ENCODE results near the gene LAMP2. TPM values are rescaled to one million over a fixed set of nuclear protein-coding genes. Genes with fewer than 3 reads are reported as not detected.

The LAMP2 gene
- polyA plus RNA-seq, 1 donor: 167 TPM

GRCh38 chrX:120459309-120459708 is 9.8 kb downstream of the LAMP2 start:
- DNase-seq: no peak

GRCh38 chrX:120457766-120458180 is 11.3 kb downstream of the LAMP2 start:
- no peak for DNase-seq

GRCh38 chrX:120456973-120457372 is 12.1 kb downstream of the LAMP2 start:
- DNase-seq: no peak

- no peak for DNase-seq
Observed at GRCh38 chrX:120453985-120454384, 15.1 kb downstream of the LAMP2 start.

- no peak for DNase-seq
Observed at GRCh38 chrX:120452131-120452530, 17.0 kb downstream of the LAMP2 start.

GRCh38 chrX:120450163-120450562 is 18.9 kb downstream of the LAMP2 start:
- no peak for DNase-seq

- DNase-seq: no peak
Observed at GRCh38 chrX:120446498-120446897, 22.6 kb downstream of the LAMP2 start.

GRCh38 chrX:120439921-120440320 is 29.2 kb downstream of the LAMP2 start:
- peak; percentile 33 for DNase-seq

GRCh38 chrX:120429776-120430540 is 39.1 kb downstream of the LAMP2 start:
- no peak for DNase-seq

GRCh38 chrX:120428309-120428708 is 40.8 kb downstream of the LAMP2 start:
- DNase-seq: no peak

- no peak for DNase-seq
Observed at GRCh38 chrX:120426599-120426998, 42.5 kb downstream of the LAMP2 start.

GRCh38 chrX:120419463-120419862 is 49.6 kb downstream of the LAMP2 start:
- no peak for DNase-seq

- DNase-seq: no peak
Observed at GRCh38 chrX:120408168-120408567, 60.9 kb downstream of the LAMP2 start.

- no peak for DNase-seq
Observed at GRCh38 chrX:120406638-120407037, 62.5 kb downstream of the LAMP2 start.

GRCh38 chrX:120402369-120402768 is 66.7 kb downstream of the LAMP2 start:
- DNase-seq: no peak

- DNase-seq: no peak
Observed at GRCh38 chrX:120401301-120401700, 67.8 kb downstream of the LAMP2 start.

GRCh38 chrX:120380699-120381098 is 88.4 kb downstream of the LAMP2 start:
- DNase-seq: no peak

GRCh38 chrX:120379937-120380681 is 89.0 kb downstream of the LAMP2 start:
- no peak for DNase-seq

- no peak for DNase-seq
Observed at GRCh38 chrX:120378570-120378969, 90.5 kb downstream of the LAMP2 start.
